WI38 (cell line): ENCODE data around the gene SEL1L3.

ENCODE experiments used
- H3K4me3 ChIP-seq: 2 replicates; pipeline ENCODE4 v1.5.1; 2011; ENCODE audit warnings: low read depth, mild to moderate bottlenecking, control low read depth, low read length
- TF ChIP-seq, protein P1 (sequence below): IDR thresholded peaks from 2 replicates; pipeline ENCODE4 v1.5.1; 2012; ENCODE audit warnings: low read depth, mild to moderate bottlenecking, control low read depth, low read length

The SEL1L3 gene

GRCh38 chr4:25810461-25811373, 52.1 kb downstream of the SEL1L3 start:
- TF ChIP-seq, protein P1, sequence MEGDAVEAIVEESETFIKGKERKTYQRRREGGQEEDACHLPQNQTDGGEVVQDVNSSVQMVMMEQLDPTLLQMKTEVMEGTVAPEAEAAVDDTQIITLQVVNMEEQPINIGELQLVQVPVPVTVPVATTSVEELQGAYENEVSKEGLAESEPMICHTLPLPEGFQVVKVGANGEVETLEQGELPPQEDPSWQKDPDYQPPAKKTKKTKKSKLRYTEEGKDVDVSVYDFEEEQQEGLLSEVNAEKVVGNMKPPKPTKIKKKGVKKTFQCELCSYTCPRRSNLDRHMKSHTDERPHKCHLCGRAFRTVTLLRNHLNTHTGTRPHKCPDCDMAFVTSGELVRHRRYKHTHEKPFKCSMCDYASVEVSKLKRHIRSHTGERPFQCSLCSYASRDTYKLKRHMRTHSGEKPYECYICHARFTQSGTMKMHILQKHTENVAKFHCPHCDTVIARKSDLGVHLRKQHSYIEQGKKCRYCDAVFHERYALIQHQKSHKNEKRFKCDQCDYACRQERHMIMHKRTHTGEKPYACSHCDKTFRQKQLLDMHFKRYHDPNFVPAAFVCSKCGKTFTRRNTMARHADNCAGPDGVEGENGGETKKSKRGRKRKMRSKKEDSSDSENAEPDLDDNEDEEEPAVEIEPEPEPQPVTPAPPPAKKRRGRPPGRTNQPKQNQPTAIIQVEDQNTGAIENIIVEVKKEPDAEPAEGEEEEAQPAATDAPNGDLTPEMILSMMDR, result no peak
- no peak overlapping the region for H3K4me3 ChIP-seq

DNA sequence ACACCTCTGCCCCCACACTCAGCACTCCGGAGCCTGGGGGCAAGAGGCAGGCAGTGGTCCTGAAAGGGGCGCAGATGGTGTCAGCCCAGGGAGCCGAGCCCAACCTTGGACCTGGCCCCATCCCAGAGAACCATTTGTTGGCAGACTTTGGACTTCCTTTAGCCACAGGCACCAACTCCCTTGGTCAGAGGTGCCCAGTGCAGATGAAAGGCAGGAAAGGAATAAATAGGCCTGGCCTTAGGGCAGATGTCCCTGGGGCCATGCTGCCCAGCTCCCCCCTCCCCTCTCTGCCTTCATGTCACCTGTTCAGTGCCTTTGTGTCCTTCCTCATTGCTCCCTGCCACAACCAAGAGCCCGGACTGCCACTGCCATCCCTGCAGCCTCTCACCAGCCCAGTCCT, 52.8 kb downstream of the SEL1L3 start:
- H3K4me3 ChIP-seq, result no peak overlapping the region
- TF ChIP-seq, protein P1, result no peak

DNA sequence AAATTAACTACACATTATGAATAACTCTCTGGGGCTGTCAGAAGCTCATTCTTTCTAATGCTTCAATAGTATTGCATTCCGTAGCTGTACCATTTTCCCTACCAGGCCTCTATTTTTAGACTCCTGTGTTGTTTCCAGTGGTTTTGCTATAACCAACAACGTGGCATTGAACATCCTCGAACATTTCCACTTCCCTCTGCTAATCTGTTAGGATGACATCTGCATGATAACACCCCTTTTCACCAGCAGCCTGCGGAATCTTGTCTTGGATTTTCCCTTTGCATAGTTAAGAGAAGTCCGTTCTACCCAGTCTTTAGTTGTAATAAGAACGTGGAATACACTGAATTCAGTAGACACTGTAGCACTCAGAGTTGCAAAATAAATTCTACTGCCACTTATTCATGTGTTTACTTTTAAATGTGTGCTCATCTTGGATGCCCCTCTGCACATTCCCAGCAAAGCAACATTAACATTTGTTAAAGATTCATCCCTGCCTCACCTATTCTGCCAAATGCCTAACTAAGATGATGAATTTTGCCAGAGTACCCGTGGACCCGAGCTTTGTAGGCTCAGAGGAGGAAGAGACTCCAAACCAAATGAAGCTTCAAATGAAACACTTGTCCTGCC, 55.6 kb downstream of the SEL1L3 start:
- TF ChIP-seq, protein P1, result no peak

DNA sequence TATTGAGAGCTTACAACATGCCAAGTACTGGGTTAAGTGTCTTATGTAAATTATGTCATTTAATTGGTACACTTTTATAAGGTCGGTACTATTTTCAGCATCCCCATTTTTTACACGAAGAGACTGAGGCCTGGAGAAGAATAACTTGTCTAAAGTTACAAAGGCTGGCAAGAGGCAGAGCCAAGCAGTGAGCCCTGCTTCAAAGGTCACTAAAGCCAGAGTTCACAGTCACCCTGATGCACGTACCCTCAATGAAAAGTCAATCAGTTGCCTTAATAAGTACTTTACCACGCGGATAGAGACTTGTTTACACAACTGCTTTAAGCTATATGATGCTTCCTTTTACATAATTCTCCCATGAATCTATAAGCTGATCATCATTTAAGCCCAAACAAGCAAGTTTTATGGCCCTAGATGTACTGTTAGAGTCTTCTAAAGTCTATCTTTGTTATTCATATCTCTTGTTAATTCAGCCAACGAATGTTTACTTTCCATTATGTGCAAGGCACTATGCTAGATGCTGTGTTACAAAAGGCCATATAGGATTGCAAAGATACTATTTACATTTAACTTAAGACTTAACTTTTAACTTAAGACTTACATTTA, 57.4 kb downstream of the SEL1L3 start:
- TF ChIP-seq, protein P1, result no peak
- no peak overlapping the region for H3K4me3 ChIP-seq

More for the DNA sequence above, 55.6 kb downstream of the SEL1L3 start:
- no peak overlapping the region for H3K4me3 ChIP-seq

DNA sequence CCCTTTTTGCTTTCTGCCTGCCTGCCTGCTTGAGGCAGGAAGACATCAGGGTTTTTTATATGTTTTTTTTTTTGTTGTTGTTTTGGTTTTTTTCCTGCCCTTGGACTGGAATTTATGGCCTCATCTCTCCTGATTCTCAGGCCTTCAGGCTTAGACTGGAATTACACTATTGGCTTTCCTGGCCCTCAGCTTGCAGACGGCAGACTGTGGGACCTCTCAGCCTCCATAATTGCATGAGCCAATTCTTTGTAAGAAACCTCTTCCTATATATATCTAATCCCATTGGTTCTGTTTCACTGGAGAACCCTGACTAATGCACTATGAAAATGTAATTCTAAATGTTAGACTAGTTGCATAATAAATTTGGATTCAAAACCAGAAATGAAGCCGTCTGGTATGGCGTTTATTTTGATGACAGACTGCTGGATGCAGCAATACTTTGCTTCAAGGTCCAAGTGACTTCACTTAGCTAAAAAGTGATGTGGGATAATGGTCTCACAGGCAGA, 59.0 kb downstream of the SEL1L3 start:
- TF ChIP-seq, protein P1, result no peak
- H3K4me3 ChIP-seq, result no peak overlapping the region

- TF ChIP-seq, protein P1, result no peak
- H3K4me3 ChIP-seq, result no peak overlapping the region
Measured at GRCh38 chr4:25801594-25801993, 61.2 kb downstream of the SEL1L3 start.

- H3K4me3 ChIP-seq, result no peak overlapping the region
- TF ChIP-seq, protein P1, result no peak
Measured at GRCh38 chr4:25800245-25800644, 62.5 kb downstream of the SEL1L3 start.
